ENCODE data around the gene CBY2.

GRCh38 chr13:45748941-45749759 is 47.0 kb downstream of the CBY2 start:
- TF ChIP-seq ZBTB7A (IDR thresholded peaks at IDR 0.05; ENCODE audit: low read depth): no peak
- no peak for TF ChIP-seq MAX (IDR thresholded peaks at IDR 0.05)
- TF ChIP-seq REST (IDR thresholded peaks at IDR 0.05; ENCODE audit: low read depth): no peak
- no peak for TF ChIP-seq EP300 (IDR thresholded peaks at IDR 0.05; ENCODE audit: borderline replicate concordance)
- TF ChIP-seq RAD21 (IDR thresholded peaks at IDR 0.05; ENCODE audit: low read depth): no peak
- no peak for TF ChIP-seq YY1 (IDR thresholded peaks at IDR 0.05; ENCODE audit: low read depth)
- TF ChIP-seq TAF1 (IDR thresholded peaks at IDR 0.05; ENCODE audit: low read depth): no peak
- TF ChIP-seq FOXM1 (IDR thresholded peaks at IDR 0.05; ENCODE audit: borderline replicate concordance, low read depth): no peak
- TF ChIP-seq EGR1 (IDR thresholded peaks at IDR 0.05): no peak

Measured in Ishikawa (cell line).